ENCODE data around the gene LHX1.

The LHX1 gene

DNA sequence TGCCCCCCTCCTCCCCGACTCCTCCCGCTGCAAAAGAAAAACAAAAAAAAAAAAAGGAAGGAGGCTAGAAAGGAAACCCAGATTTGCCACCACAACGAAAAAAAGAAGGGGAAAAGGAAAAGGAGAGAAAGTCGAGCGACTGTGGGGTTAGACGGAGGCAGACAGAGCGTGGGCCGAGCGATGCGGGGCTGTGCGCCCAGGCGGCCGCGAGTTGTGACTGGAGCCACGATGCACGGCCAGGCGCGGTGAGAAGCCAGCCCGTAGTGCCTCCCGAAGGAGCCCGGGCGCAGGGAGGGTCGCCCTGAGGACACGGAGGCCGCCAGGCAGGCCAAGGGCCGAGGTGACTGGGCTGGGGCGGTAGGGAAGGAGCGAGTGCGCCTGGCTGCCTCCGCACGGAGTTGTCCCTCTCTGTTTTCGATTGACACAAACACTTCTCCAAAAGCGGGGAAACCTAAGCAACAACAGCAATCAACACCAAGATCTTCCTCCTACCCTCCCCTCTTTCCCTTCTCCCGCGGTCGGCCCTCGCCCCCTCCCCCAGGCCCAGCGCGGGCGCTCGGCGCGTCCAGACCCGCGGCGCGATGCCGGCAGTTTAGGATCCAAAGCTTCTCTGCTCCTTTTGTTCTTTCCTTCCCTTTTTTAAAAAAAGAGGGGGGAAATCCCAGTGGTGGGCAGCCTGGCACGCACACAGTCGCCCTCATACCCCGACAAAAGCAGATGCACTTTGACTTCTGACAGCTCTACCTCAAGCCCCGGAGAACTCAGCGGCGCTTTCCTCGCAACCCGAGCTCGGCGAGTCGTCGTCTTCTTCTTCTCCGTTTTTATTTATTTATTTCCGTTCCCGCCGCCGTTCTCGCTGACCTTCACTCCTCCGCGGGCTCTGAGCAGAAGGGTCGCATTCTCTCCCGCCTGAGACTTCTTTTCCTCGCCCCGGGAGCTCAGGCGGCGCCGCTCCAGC is at the start of gene LHX1:
Gene LHX1, plus strand, starts transcription at position 475 of the 958 bp plus-strand sequence. CDS start 723 bp downstream, outside the sequence.
- no peak for DNase-seq

DNA sequence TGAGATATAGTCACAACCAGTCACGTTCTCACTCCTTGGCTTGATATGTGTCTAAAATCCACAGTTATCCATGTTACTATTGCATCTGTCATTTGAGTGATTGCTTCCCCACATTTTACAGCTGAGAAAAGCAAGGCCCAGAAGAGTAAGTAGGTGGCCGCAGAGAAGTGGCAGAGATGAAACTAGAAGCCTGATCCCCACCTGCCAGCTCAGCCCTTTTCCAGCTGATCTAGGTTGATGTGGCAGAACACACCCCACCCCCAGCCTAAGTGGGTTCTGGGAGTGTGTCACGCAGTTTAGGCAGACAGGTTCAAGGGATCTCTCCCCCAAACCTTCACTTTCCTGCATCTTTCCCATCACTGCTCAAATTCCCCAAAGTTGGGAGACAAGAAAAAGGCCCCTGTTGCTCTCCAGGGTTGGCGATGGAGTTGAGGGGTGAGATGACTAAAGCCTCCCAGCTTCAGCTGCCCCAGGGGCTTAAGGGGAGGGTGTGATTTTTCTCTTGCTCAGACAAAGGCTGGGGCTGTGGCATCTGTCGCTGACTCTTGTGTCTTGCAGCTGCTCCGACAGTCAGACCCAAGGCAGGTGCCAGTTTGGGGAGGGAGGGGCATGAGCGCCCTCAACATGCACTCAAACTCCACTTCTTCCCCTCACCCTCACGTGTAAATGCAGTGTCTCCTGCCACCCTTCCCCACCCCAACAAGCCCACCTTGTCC is 48.9 kb upstream of the LHX1 start:
- DNase-seq = no peak

DNA sequence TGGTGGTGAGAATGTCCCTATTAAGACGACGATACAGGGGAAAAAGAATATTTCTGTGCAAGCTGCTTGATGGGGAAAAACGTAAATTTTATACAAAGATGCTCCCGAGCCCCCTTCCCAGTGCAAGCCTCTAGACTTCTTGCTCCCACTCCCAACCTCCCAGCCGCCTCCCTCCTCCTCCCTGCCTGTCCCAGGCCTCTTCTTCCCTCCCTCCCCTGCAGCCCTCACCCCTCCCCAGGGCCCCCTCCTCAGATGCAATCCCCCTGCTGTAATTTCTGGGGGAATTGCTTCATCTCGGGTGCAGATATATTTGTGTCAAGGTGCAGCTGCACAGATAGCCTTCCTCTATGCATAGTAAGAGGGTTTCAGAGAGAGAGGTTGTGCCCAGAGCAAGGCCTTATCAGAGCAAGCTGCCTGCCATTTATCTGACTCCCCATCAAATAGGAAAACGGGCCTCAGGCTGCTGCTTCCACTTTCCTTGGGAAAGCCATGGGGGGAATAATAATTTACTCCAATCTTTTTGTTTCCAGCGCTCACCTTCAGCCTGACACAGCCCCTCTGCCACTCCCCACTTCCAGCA is 47.4 kb upstream of the LHX1 start:
- no peak for DNase-seq

DNA sequence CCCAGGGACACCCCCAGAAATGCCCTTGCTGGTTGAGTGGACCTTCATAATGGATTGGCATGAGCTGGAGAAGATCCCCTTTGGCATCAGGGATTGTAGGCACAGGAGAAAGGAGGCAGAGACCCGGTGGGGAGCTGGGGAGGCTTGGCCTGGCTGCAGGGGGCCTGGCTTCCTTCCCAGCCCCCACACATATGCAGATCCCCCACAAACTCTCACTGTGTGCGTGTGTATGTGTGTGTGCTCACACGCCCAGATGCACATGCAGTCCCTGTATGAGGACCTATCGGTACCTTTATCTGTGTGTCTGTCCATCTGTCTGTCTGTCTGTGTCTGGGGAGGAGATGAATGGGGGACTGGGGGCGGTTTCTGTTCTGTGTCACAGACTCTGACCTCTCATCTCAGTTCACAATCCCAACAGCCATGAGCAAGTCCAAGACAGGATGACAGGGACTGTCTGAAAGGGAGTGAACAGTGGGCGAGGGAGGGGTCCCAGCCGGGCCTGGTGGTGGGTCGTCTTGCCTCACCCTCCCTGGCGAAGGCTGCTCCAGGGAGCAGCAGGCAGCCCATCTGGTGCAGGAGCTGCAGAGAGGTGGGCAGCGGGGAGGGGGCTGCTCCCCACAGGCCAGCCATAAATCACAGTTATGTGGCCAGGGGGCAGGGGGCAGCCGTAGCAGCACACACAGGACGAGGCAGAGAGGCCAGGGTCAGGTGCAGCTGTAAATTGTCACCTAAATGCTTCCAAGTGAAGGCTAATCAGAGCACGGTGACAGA is 46.7 kb upstream of the LHX1 start:
- DNase-seq = no peak

DNA sequence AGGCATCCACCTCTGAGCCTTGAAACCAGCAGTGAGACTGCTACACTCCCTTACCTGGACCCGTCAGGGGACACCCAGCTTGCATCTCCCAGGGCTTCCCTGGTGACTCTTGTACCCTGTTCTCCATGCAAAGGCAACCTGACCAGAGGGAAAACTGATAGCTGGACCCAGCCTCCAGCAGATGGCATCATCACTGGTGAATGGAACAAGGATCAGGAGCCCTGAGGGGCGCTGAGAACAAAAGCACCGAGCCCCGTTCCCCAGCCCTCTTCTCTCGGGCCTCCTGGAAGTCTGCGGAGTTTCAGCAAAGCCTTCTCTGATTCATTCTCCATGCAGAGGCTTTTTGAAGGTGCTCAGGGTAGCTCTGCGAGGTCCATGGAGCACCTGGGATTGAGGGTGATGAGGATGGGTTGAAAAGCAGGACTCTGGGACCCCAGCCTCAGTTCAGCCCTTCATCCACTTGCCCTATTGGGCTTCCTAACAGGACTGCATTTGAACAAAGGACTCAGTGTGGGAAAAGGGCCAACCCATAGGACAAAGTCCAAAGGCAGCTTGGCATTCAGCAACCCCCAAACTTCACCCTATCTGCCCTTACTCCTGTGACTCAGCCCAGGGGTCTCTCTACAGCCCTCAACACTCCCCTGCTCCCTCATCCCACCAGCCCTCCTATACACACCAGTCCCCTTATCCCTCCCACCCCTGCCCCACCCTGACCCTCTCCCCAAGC is 45.0 kb upstream of the LHX1 start:
- no peak for DNase-seq

DNA sequence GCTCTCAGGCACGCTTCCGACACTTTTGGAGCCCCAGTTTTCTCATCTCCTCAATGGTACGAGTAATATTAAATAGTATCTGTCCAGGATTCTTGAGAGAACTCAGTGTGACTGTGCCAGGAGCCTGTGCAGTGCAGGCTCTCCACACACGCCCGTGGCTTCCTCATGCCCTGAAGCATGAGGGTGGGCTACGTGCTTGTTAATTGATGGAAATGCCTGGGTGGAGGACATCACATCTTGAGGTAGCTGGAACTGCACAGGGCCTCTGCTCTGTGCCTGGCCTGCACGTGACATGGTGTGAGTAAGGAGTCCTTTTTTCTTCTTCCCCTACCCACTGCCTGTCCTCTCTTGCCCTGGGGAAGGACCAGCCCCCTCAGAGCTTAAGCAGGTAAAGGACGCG is 43.1 kb upstream of the LHX1 start:
- no peak for DNase-seq

DNA sequence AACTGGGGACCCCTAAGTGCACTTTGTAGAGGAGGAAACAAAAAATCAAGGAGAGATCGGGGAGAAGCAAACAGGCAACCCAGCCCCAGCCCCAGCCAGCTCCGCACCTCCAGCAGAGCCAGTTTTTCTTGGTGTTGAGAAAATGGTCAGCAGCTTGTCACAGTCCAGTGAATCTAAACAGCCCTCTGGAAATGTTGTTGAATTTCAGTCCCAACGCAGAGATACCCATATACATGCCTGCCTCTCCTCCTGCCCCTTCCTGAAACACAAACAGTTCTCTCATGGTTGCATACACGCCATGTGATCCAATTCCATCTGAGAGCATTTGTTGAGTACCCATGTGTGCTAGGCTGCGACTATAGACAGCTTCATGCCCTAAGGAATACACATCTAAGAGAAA is 42.4 kb upstream of the LHX1 start:
- DNase-seq = no peak

DNA sequence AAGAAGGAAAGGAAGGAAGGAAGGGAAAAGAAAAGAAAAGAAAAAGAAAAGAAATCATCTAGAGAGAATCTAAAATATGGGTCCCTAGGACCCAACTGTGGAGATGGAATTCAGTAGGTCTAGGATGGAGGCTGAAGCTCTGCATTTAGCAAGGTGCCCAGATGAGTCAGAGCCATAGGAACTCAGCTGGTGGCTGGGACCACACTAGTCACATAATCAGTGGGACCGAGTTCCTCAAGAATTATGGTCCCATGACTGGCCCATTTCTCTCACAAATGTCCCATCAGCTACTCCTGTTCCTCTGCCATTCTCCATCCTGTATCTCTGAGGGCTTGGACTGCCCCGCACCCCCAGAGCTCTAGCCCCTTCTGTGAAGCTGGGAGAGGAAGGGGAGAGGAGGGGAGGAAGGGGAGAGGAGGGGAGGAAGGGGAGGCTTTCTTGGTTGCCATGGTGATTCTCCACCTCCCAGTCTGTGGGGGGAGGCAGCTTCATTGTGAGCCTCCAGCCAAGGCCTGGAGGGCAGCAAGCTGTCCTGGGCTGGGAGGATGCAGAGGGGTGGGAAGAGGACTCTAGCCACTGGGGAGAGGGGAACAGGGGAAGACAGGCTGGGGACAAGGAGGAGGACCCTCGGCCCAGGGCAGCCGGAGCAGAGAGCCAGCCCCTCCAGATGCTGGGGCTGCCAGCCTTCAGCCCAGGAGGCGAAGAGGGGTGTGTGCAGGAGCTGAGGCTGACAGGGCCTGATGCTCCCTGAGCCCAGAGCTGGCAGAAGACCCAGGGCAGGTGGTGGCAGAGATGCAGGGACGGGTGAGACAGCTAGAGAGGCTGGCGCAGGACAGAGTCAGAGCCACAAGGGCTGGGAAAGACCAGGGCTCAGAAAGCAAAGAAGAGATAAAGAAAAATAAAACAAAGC is 37.8 kb upstream of the LHX1 start:
- no peak for DNase-seq

DNA sequence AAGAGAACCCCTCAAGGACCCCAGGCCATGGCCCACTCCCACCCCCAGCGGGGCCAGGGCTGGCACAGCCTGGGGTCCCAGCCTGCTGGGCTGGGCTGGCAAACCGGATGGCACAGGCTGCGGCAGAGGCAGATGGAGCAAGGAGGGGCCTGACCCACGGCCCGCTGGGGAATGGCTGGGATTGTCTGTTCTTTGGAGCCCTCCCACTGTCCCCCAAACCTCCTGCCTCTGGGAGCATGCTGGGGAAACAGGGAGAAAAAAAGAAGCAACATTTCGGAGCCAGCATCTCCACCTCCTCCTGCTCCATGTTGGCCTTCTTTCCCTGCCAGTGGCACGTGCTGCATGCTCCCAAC is 37.1 kb upstream of the LHX1 start:
- DNase-seq = no peak

DNA sequence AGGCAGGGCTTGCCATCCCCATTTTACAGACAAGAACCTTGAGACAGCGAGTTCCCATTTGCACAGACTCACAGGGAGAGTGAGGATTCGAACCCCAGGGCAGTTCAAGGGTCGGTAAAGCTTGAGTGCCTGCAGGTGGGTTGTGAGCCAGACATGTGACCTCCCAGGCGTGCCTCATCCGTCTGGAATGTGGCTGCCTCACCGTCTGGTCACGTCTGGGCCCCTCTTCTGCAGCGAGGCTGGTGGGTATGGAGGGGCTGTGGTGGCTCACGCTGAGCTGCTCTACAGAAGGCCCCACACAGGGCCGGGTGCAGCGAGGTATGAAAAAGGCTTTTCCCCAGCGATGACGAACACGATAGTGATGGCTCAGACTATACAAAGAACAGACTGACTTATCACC is 35.8 kb upstream of the LHX1 start:
- DNase-seq = no peak

DNA sequence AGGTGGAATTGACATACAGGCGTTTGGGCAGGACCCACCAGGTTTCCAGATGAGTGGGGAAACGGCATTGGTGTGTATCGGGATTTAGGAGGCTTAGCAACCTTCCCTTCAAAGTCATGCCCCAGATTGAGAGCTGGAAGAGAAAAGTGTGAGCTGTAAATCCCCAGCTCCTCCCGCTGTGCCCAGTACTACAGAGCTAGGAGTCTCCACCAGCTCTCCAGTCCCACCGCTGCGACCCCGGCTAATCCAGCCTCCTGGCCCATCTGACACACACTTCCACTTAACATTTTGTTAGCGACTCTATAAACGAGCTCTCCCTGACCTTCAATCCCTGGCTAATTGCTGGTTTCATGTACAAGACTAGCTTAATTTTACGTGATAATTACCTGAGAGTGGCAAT is 29.9 kb upstream of the LHX1 start:
- DNase-seq = no peak

DNA sequence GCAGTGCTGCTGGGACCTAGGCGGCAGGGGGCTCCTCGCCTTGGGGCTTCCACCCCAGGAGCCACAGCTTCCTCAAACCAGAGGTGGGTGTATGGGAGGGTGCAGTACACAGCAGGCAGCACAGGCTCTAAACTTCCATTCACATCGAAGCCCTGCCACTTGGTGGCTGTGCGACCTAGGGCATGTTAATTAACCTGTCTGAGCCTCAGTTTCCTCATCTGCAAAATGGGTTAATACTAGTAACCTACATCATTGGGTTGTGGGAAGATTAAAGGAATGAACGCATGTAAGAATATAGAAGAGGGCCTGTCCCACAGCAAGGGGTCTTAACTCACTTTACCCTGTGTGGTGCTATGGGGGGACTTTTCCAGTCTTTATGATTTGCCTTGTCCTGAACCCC is 26.8 kb upstream of the LHX1 start:
- no peak for DNase-seq

DNA sequence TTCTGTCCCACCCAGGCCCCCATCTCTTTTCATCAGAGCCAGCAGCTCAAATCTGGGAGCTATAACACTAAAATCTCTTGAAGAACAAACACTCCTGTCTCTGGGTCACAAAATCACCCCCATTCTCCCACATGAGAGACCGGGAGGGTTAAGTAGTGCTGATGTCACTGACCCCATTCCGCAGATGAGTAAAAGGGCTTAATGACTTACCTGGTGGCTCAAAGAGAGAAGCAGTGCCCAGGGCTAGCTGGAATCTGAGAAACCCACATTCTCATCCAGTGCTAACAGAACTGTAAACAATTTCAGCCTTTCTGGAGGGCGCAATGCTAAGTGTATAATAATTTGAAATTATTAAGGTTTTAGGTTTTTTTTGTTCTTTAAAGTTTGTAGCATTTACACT is 26.3 kb upstream of the LHX1 start:
- DNase-seq = no peak

DNA sequence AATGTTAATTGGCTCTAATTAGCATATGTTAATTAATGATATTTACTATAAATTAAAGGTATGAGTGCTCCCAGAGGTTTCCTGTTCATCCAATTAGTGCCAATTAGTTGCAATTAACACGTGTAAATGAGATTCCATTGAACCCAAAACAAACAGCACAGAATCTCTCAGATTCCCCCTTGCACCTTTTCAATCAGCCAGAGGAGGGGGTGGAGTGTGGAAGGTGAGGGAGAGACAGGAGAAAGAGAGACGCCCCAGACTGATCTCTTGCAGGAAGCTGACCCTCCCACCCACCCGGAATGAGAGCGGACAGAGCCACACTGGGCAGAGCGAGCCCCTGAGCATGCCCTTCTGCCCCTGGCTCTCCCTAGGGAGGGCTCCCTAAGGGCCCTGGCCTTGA is 24.1 kb upstream of the LHX1 start:
- no peak for DNase-seq

DNA sequence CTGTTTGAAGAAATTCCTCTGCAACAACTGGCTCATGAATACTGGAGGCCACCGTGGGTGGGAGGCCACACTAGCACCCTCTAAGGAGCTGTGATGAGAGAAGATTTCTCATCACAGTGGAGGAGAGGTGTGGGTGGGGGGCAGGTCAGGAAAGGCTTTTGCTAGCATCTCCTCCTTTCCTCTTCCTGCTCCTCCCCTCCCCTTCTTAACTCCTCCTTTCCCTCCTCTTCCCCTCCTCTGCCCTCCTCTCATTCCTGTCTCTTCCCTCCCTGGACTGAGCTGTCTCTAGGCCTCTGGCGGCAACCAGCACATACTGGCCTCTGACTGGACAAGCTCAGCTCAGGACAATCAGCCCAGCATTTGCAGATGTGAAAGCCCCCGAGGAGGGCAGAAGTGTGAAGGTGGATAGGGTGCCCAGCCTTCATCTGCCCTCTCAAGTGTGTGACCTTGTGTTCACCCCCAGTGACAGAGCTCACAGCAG is 19.0 kb upstream of the LHX1 start:
- no peak for DNase-seq

DNA sequence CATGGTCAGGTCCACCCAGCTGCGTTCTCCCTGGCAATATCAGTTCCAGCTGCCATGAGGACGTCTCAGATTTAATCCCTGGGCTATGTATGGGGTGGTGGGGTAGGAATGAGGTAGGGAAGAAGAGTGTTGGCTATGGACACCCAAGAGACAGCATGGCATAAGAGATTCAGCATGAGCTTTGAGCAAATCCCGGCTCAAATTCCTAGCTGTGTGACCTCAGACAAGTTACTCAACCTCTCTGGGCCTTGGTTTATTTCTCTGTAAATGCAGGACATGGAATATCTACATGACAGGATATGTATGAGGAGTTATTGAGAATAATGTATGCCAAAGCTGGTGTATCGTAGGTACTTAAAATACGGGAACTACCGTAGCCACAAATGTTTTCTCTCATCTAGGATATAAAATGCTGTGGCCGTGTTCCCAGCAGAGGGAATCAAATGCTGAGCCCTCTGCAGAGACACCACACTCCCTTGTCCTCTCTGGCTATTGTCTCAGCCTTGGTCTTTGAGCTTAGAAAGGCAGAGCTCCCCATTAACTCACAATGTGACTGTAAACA is 17.8 kb upstream of the LHX1 start:
- DNase-seq = no peak

DNA sequence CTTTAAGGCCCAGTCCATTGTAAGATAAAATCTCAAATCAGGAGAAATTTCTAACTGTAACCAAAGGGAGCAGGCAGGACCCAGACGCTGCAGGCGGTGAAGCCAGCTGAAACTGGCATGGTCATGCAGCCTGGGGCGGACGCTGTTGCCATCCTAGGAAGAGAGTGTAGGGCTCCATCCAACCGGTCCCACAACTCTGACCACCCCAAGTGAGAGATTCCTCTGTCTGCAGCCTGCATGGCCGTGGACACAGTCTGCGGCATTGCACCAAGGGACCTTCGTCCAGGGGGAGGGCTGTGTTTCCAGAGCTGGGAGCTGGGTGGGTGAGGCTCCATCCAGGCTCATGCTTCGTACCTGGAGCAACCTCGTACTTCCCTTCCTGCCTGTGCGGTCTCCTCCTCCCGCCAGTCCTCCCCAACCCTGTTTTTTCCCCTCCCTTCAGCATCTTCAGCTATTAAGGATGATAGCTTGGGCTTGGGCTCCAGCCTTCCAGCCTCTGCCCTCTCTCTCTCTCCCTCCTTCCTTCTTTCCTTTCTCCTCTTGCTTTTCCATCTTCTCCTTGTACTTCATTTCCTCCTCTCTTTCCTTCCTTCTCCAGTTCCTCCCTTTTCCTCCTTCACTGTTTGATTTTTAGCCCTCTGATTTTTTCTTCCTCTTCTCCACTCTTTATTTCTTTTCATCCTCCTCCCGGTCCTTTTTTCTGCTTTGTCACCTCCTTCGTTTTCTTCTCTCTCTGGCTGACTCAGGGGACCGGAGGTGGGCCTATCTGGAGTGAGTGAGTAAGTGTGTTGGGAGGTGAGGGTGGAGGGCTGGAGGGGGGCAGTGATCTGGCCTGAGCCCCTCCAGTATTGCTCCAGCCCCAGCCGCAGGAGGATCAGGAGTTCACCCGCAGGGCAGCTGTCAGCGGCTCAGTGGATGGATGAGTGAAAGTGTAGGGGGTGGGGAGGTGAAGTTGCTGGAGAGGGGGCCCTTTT is 17.0 kb upstream of the LHX1 start:
- no peak for DNase-seq

DNA sequence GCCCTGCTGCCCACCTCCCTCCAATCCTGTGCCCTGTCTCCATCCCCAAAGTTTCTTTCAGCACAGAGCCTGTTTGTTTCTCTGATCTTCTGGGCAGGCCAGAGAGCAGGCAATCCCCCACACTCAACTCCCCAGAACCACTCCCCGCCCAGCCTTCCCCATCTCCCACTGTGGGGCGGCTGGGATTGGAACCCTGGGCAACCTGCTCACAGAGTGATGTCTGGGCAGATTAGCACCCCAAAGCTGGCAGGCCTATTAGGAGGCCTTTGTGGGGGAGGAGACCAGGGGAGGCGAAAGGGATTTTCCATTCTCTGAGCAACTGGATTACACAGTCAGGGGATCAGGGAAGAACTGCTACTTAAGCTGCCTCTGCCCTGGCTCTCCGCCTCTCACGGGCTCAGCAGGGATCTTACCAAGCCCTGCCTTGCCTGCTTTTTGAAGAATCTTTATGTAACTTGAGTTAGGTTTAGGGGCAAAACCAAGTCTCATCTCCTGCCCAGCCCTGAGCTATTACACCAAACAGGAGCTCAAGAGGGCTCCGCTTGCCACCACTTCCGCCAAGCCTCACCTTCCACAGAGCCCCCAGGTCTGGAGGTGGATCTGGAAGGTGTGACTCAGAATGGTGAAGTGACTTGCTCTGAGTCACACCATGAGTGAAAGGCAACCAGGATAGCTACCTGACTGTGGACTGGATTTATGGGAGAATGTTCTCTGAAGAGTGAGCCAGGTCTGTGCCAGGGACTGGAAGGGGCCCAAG is 16.0 kb upstream of the LHX1 start:
- no peak for DNase-seq

DNA sequence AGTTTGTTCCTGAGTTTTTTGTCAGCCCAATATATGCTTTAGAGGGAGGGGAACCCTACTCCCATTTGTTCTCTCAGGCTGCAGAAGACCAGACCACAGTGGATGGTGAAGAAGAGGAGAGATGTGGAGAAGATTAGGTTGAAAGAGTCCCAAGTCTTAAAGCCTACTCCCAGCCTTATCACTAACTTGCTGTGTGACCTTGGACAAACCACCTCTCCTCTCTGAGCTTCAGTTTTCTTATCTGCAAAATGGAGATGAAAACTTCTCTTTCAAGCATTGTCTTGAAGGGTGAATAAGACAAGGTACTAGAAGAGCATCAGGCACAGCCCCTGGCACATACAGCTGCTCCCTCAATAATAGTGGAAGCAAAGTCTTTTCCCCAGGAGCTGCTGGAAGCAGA is 15.1 kb upstream of the LHX1 start:
- no peak for DNase-seq

All from MV-4-11 (cell line).